GM18858 (cell line): ENCODE measurements around the gene DYNC1I2.

ENCODE experiments used
- ATAC-seq: cut with Tn5 transposase; IDR thresholded peaks from one replicate; pipeline ENCODE4 v1.9.1; 2021; ENCODE audit not compliant: unreplicated experiment

Gene DYNC1I2

GRCh38 chr2:171687287-171688128, at the start of gene DYNC1I2:
TSS of gene DYNC1I2 (plus strand) at chr2:171687469. CDS start at chr2:171690156, 2,687 bp downstream.
- ATAC-seq, result peak; percentile 55

- no peak for ATAC-seq
Measured at GRCh38 chr2:171651667-171652415, 35.4 kb upstream of the DYNC1I2 start.

GRCh38 chr2:171652416-171652785, 34.9 kb upstream of the DYNC1I2 start:
- ATAC-seq, result no peak

GRCh38 chr2:171655586-171655985, 31.7 kb upstream of the DYNC1I2 start:
- no peak for ATAC-seq

- ATAC-seq, result no peak
Measured at GRCh38 chr2:171667041-171667440, 20.2 kb upstream of the DYNC1I2 start.

- ATAC-seq, result no peak
Measured at GRCh38 chr2:171668183-171668582, 19.1 kb upstream of the DYNC1I2 start.

- ATAC-seq, result no peak
Measured at GRCh38 chr2:171669121-171669520, 18.1 kb upstream of the DYNC1I2 start.

- no peak for ATAC-seq
Measured at GRCh38 chr2:171670655-171671054, 16.6 kb upstream of the DYNC1I2 start.

GRCh38 chr2:171671867-171672266, 15.4 kb upstream of the DYNC1I2 start:
- no peak for ATAC-seq

- ATAC-seq, result no peak
Measured at GRCh38 chr2:171673905-171674304, 13.4 kb upstream of the DYNC1I2 start.

GRCh38 chr2:171675810-171676345, 11.4 kb upstream of the DYNC1I2 start:
- ATAC-seq, result no peak

- no peak for ATAC-seq
Measured at GRCh38 chr2:171678619-171679018, 8.7 kb upstream of the DYNC1I2 start.

- no peak for ATAC-seq
Measured at GRCh38 chr2:171688129-171688465, 828 bp downstream of the DYNC1I2 start.

- no peak for ATAC-seq
Measured at GRCh38 chr2:171692331-171692730, 5.1 kb downstream of the DYNC1I2 start.

- ATAC-seq, result no peak
Measured at GRCh38 chr2:171702781-171703556, 15.7 kb downstream of the DYNC1I2 start.

- ATAC-seq, result no peak
Measured at GRCh38 chr2:171703574-171704347, 16.5 kb downstream of the DYNC1I2 start.

- ATAC-seq, result no peak
Measured at GRCh38 chr2:171706152-171706803, 19.0 kb downstream of the DYNC1I2 start.

- no peak for ATAC-seq
Measured at GRCh38 chr2:171707752-171708151, 20.5 kb downstream of the DYNC1I2 start.

GRCh38 chr2:171709011-171709685, 21.9 kb downstream of the DYNC1I2 start:
- ATAC-seq, result no peak
